HG03565 (cell line): Measurements from ENCODE around the gene NPAS4.

ENCODE experiments used
- ATAC-seq: cut with Tn5 transposase; IDR thresholded peaks from one replicate; pipeline ENCODE4 v1.9.1; 2021; ENCODE audit warnings: mild to moderate bottlenecking, moderate library complexity; ENCODE audit not compliant: unreplicated experiment

Gene NPAS4

DNA sequence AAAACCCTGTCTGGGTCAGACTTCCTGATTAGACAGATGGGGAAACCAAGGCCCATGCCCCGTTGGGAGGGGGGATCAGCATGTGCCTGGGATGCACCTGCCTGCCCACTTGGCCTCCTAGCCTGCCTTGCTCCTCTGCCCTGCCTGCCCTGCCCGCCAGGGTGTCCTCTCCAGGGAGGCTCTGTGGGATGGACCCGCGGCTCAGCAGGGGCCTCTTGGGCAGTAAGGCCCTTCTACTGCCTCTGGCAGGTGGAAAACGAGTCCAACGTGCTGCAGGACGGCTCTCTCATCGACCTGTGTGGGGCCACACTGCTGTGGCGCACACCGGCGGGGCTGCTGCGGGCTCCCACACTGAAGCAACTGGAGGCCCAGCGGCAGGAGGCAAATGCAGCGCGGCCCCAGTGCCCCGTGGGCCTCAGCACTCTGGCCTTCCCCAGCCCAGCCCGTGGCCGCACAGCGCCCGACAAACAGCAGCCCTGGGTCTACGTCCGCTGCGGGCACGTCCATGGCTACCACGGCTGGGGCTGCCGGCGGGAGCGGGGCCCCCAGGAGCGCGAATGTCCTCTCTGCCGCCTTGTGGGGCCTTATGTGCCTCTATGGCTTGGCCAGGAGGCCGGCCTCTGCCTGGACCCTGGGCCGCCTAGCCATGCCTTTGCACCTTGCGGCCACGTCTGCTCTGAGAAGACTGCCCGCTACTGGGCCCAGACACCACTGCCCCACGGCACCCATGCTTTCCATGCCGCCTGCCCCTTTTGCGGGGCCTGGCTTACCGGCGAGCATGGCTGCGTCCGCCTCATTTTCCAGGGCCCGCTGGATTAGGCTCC lies 54.7 kb downstream of the NPAS4 start:
- ATAC-seq: no peak
